Activated naive CD8-positive, alpha-beta T cell (primary cell): ENCODE measurements around the gene GPR108.
"Not testable (repeated sequence)": the region's sequence is repeated elsewhere in the genome, so short reads cannot be mapped to it uniquely, and the experiment has no call there.

Source experiments
- H3K27ac Mint-ChIP-seq: one replicate; pipeline ENCODE4 v1.8.0; 2021; ENCODE audit warnings: mixed read lengths
- H3K27me3 Mint-ChIP-seq: one replicate; pipeline ENCODE4 v1.8.0; 2021; ENCODE audit warnings: mixed read lengths
- H3K36me3 Mint-ChIP-seq: one replicate; pipeline ENCODE4 v1.8.0; 2021; ENCODE audit warnings: mixed read lengths
- H3K4me1 Mint-ChIP-seq: one replicate; pipeline ENCODE4 v1.8.0; 2021; ENCODE audit warnings: low read depth, mixed read lengths
- H3K4me3 Mint-ChIP-seq: one replicate; pipeline ENCODE4 v1.8.0; 2021; ENCODE audit warnings: mild to moderate bottlenecking, mixed read lengths
- H3K9me3 Mint-ChIP-seq: one replicate; pipeline ENCODE4 v1.8.0; 2021; ENCODE audit warnings: low read depth, mixed read lengths

The GPR108 gene

DNA sequence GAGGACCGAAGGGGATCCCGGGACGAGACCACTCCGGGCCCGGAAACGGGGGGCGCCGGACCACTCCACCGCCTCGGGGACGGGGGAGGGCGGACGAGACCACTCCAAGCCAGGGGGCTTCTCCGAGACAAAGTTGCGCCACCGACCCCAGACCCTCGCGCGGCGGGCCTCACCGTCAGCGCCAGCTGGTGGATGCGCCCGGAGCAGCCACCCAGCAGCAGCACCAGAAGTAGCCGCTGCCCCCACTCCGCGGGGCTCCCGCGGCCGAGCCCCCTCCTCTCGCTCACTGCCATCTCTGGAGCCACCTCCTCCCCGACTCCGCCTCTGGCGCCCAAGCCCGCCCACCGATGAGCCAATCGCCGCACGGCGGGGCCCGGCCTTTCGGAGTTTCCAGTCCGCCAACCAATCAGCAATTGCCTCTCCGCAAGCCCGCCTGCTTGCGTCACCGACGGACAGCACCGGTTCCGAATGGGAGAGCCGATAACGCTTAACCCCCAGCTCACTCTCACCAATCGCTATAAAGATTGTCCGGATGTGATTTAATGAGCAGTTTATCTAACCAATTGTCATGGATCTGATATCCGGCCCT is at the start of gene GPR108:
Gene GPR108, minus strand, starts transcription at position 297 of the 589 bp plus-strand sequence. Its CDS starts 4 bp downstream, at position 293.
- peak within 1 kb of the TSS; percentile 97 for H3K27ac Mint-ChIP-seq
- no peaks in the 10 kb centered on the region for H3K9me3 Mint-ChIP-seq
- H3K27me3 Mint-ChIP-seq, result no peaks in the 10 kb centered on the region
- H3K4me1 Mint-ChIP-seq, result peaks cover 32% of the 10 kb centered on the region
- peak within 1 kb of the TSS; percentile 97 for H3K4me3 Mint-ChIP-seq
- peaks cover 5% of the 10 kb centered on the region for H3K36me3 Mint-ChIP-seq

DNA sequence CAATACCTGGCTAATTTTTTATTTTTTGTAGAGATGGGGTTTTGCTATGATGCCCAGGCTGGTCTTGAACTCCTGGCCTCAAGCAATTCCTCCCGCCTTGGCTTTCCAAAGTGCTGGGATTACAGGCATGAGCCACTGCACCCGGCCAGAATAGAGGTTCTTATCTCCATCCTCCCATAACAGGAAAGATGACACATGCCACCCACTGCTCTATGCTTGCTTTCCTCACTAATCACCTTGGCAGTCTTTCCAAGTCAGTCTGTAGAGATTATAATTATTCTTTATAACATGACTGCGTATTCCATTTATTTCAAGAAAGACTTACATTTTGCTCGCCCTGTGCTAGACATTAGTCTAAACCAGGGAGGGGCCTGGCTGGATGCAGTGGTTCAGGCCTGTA is 41.8 kb upstream of the GPR108 start:
- H3K27ac Mint-ChIP-seq, result peak overlapping the region; percentile 66
- H3K27me3 Mint-ChIP-seq, result no peaks in the 10 kb centered on the region
- H3K4me3 Mint-ChIP-seq, result no peak overlapping the region
- H3K9me3 Mint-ChIP-seq, result no peaks in the 10 kb centered on the region
- H3K36me3 Mint-ChIP-seq, result peaks cover 19% of the 10 kb centered on the region
- H3K4me1 Mint-ChIP-seq, result peaks cover 55% of the 10 kb centered on the region

- Mint-ChIP-seq H3K27ac (peak overlapping the region; percentile 66), H3K27me3 (no peaks in the 10 kb centered on the region), H3K4me3 (no peak overlapping the region), H3K36me3 (peaks cover 19% of the 10 kb centered on the region), H3K4me1 (peaks cover 53% of the 10 kb centered on the region), H3K9me3 (no peaks in the 10 kb centered on the region)
These were observed 41.0 kb upstream of the GPR108 start for GRCh38 chr19:6778386-6778785.

DNA sequence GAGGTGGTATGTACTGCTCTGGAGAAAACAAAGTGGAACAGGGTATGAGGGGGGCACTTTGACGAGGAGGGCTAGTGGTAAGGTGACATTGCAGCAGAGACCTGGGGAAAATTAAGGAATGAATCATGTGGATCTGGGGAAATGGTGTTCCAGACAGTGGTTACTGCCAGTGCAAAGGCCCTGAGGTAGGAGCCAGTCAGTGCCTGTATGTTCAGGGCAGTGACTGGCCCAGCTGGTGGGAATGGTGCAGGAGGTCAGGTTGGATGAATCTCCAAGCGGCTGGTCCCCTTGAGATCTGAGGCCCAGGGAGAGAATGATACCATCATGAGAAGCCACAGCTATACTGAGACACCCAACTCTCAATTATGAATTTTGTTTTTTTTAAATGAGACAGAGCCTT is 40.1 kb upstream of the GPR108 start:
- peaks cover 19% of the 10 kb centered on the region for H3K36me3 Mint-ChIP-seq
- H3K27me3 Mint-ChIP-seq, result no peaks in the 10 kb centered on the region
- H3K9me3 Mint-ChIP-seq, result no peaks in the 10 kb centered on the region
- H3K4me3 Mint-ChIP-seq, result peak overlapping the region; percentile 22
- H3K4me1 Mint-ChIP-seq, result peaks cover 52% of the 10 kb centered on the region
- H3K27ac Mint-ChIP-seq, result peak overlapping the region; percentile 72

- H3K36me3 Mint-ChIP-seq, result peaks cover 19% of the 10 kb centered on the region
- H3K4me1 Mint-ChIP-seq, result peaks cover 56% of the 10 kb centered on the region
- peak overlapping the region; percentile 72 for H3K27ac Mint-ChIP-seq
- H3K9me3 Mint-ChIP-seq, result no peaks in the 10 kb centered on the region
- H3K27me3 Mint-ChIP-seq, result no peaks in the 10 kb centered on the region
- peak overlapping the region; percentile 22 for H3K4me3 Mint-ChIP-seq
These were observed 39.6 kb upstream of the GPR108 start for GRCh38 chr19:6776999-6777398.

DNA sequence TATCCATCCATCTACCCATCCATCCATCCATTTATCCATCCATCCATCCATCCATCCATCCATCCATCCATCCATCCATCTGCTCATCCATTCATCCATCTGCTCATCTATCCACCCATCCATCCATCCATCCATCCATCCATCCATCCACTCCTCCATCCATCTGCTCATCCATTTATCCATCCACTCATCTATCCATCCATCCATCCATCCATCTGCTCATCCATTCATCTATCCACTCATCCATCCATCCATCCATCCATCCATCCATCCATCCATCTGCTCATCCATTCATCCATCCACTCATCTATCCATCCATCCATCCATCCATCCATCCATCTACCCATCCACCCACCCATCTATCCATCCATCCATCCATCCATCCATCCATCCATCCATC is 38.7 kb upstream of the GPR108 start:
- H3K4me3 Mint-ChIP-seq, result peak overlapping the region; percentile 59
- peaks cover 51% of the 10 kb centered on the region for H3K4me1 Mint-ChIP-seq
- H3K36me3 Mint-ChIP-seq, result peaks cover 19% of the 10 kb centered on the region
- not testable (repeated sequence) for H3K27me3 Mint-ChIP-seq, H3K9me3 Mint-ChIP-seq
- peak overlapping the region; percentile 37 for H3K27ac Mint-ChIP-seq

- peaks cover 19% of the 10 kb centered on the region for H3K36me3 Mint-ChIP-seq
- no peaks in the 10 kb centered on the region for H3K9me3 Mint-ChIP-seq
- H3K27ac Mint-ChIP-seq, result peak overlapping the region; percentile 81
- H3K4me3 Mint-ChIP-seq, result peak overlapping the region; percentile 88
- no peaks in the 10 kb centered on the region for H3K27me3 Mint-ChIP-seq
- peaks cover 50% of the 10 kb centered on the region for H3K4me1 Mint-ChIP-seq
These were observed 37.7 kb upstream of the GPR108 start for GRCh38 chr19:6774821-6775707.

DNA sequence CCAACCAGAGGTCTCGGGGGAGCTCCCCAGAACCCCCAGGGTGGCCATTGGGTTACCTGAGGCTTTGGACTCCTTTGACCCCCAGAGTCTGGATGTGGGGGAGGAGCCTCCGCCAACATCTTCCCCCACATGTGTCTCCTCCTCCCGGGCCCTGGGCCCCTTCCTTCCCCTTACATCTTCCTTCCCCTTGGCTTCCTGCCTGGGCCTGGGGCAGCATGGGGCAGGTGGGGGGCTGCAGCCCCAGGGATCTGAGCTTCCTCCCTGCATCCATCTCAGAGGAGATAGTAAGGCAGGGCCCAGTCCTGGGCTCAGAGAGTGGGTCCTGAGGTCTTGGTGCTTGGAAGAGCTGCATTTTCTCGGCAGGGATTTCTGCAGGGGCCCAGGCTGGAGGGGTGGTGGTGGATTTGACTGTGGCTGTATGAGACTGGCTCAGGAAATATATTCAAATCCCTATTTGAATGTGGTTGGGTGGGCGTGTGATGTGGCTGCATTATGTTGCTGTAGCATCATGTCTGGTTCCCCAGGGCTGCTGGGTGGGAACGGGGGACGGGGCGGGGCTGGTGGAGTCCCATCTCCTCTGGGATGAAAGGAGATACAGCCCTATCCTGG is 36.0 kb upstream of the GPR108 start:
- H3K36me3 Mint-ChIP-seq, result peaks cover 19% of the 10 kb centered on the region
- H3K4me1 Mint-ChIP-seq, result peaks cover 47% of the 10 kb centered on the region
- peak overlapping the region; percentile 88 for H3K4me3 Mint-ChIP-seq
- H3K9me3 Mint-ChIP-seq, result no peaks in the 10 kb centered on the region
- H3K27ac Mint-ChIP-seq, result peak overlapping the region; percentile 96
- H3K27me3 Mint-ChIP-seq, result no peaks in the 10 kb centered on the region

DNA sequence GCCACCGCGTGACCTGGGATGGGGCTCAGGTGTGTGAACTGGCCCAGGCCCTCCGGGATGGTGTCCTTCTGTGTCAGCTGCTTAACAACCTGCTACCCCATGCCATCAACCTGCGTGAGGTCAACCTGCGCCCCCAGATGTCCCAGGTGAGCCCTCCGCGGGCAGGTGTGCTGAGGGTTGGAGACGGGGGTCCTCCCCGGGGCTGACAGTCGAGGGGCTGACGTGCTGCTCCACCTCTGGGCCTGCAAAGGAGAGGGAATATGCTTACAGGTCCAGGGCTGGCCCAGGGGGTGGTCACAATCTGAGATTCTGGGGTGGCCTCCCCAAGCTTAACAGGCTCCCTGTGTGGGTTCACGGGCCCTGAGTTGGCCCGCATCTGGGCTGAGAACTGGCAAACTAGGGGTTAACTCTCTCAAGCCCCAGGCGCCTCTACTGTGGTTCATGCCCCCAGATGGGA is 35.5 kb upstream of the GPR108 start:
- no peaks in the 10 kb centered on the region for H3K9me3 Mint-ChIP-seq
- H3K4me1 Mint-ChIP-seq, result peaks cover 47% of the 10 kb centered on the region
- H3K27ac Mint-ChIP-seq, result peak overlapping the region; percentile 96
- peak overlapping the region; percentile 88 for H3K4me3 Mint-ChIP-seq
- no peaks in the 10 kb centered on the region for H3K27me3 Mint-ChIP-seq
- peaks cover 19% of the 10 kb centered on the region for H3K36me3 Mint-ChIP-seq

DNA sequence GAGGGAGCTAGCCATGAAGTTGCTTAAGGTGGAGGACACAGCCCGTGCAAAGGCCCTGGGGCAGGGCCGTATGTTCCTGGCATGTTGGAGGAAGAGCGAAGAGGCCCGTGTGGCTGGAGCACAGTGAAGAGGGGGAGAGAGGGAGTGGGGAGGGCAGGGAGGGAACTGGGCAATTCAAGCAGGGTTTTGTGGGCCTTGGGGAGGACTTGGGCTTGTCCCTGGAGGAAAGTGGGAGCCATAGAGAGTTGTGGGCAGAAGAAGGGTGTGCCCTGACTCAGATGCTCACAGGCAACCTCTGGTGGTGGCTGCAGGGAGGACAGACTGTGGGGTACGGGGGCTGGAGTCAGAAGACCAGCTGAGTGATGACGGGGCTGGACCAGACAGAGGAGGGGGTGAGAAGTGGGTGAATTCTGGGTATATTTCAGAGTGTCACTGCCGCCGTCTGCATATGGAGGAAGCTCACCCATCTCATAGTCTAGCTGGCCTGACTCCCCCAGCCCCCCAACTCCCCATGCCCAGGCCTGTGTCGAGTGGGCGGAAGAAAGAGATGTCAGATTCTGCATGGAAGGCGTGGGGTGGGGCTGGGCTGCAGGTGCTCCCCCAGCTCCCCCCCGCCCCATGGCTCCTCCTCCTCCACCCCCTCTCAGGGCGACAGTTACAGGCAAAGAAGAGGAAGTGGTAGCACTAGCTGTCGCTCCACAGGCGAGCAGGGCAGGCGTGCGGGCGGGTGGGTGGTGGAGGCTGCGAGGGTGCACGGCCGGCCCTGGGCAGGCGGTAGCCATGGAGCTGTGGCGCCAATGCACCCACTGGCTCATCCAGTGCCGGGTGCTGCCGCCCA is 34.9 kb upstream of the GPR108 start, which contains the start of gene VAV1:
Gene VAV1, plus strand, starts transcription at position 681 of the 838 bp plus-strand sequence. Its CDS starts 100 bp downstream, at position 781.
- Mint-ChIP-seq H3K27ac (peak within 1 kb of the TSS; percentile 96), H3K4me1 (peaks cover 46% of the 10 kb centered on the region), H3K9me3 (no peaks in the 10 kb centered on the region), H3K27me3 (no peaks in the 10 kb centered on the region), H3K36me3 (peaks cover 16% of the 10 kb centered on the region), H3K4me3 (peak within 1 kb of the TSS; percentile 88)

GRCh38 chr19:6771648-6772027 is 34.3 kb upstream of the GPR108 start:
- H3K27me3 Mint-ChIP-seq, H3K9me3 Mint-ChIP-seq: not testable (repeated sequence)
- Mint-ChIP-seq H3K4me1 (peaks cover 46% of the 10 kb centered on the region), H3K4me3 (peak overlapping the region; percentile 88), H3K27ac (peak overlapping the region; percentile 88), H3K36me3 (peaks cover 12% of the 10 kb centered on the region)

DNA sequence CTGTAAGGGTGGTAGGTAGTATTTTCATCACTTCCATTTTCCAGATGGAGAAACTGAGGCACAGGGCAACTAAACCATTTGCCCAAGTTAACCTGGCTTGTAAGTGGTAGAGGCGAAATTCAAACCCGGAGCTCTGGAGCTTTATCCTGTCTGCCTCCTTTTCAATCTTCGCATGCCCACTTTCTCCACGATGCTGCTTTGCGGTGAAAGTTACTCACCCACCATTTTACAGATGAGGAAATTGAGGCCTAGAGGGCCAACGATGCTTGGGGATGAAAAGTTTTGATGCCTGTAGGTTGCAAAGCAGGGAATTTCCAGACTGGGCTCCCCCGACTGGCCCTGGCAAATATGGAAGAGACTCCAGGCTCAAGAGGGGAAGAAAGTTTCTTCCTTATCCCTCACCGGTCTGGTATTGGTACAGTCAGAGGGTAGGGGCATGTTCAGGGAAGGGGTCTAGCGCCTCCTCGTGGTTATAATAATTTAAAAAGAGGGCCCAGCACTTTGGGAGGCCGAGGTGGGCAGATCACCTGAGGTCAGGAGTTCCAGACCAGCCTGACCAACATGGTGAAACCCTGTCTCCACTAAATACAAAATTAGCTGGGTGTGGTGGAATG is 31.7 kb upstream of the GPR108 start:
- Mint-ChIP-seq H3K27ac (peak overlapping the region; percentile 61), H3K36me3 (no peaks in the 10 kb centered on the region), H3K27me3 (no peaks in the 10 kb centered on the region), H3K9me3 (no peaks in the 10 kb centered on the region), H3K4me1 (peaks cover 50% of the 10 kb centered on the region), H3K4me3 (no peak overlapping the region)

GRCh38 chr19:6768236-6768785 is 30.9 kb upstream of the GPR108 start:
- no peaks in the 10 kb centered on the region for H3K27me3 Mint-ChIP-seq
- H3K4me1 Mint-ChIP-seq, result peaks cover 45% of the 10 kb centered on the region
- H3K27ac Mint-ChIP-seq, result peak overlapping the region; percentile 94
- peak overlapping the region; percentile 96 for H3K4me3 Mint-ChIP-seq
- no peaks in the 10 kb centered on the region for H3K36me3 Mint-ChIP-seq
- no peaks in the 10 kb centered on the region for H3K9me3 Mint-ChIP-seq
